ENCODE measurements around the gene GLRX. TPM values are rescaled to one million over a fixed set of nuclear protein-coding genes. Genes with fewer than 3 reads are reported as not detected.

Gene GLRX
- total RNA-seq, 4 donors from 2014 or later, result 67.2 to 173 (median 111) TPM

GRCh38 chr5:95788493-95788892, 34.0 kb downstream of the GLRX start:
- DNase-seq (ENCODE audit: low spot score) (no peak), ATAC-seq (ENCODE audit: low FRiP score) (no peak)
- no peak for TF ChIP-seq CTCF (IDR thresholded peaks at IDR 0.05)

DNA sequence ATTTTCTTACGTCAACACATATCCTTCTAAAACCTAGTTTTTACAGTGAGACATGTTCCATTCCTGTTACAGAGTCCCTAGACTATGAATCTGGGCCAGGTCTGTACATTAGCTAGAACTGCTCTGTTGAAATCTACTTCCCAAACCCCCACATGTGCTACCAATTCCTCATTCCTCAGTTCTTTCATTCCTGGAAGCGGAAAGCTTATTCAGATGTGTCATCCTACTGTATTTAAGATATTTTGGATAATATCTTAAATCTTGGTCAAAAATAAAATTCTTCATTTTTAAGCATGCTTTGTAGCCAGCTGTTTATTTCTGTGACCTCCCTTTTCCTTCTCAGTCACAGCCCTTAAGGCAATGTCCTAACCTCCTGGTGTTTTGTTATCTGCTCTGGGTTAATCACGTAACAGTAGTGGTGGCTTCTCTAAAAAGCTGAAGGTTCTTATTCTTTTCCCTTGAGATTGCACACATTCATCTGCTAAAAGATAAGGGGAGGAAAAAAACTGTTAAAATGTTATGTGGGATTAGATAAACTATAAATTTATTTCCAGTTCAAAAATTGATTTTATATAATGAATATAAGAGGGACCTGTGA, 35.6 kb downstream of the GLRX start:
- ATAC-seq (ENCODE audit: low FRiP score), result no peak
- no peak for TF ChIP-seq CTCF (IDR thresholded peaks at IDR 0.05)
- DNase-seq (ENCODE audit: low spot score), result no peak

- ATAC-seq (ENCODE audit: low FRiP score), result no peak
- TF ChIP-seq CTCF (IDR thresholded peaks at IDR 0.05), result no peak
- DNase-seq (ENCODE audit: low spot score), result no peak
Observed at GRCh38 chr5:95784514-95785302, 37.8 kb downstream of the GLRX start.

GRCh38 chr5:95783661-95784060, 38.9 kb downstream of the GLRX start:
- no peak for DNase-seq (ENCODE audit: low spot score)
- no peak for TF ChIP-seq CTCF (IDR thresholded peaks at IDR 0.05)
- no peak for ATAC-seq (ENCODE audit: low FRiP score)

GRCh38 chr5:95782181-95782580, 40.3 kb downstream of the GLRX start:
- no peak for TF ChIP-seq CTCF (IDR thresholded peaks at IDR 0.05)
- DNase-seq (ENCODE audit: low spot score) (no peak), ATAC-seq (ENCODE audit: low FRiP score) (no peak)

- peak; percentile 93 for ATAC-seq (ENCODE audit: low FRiP score)
- TF ChIP-seq CTCF (IDR thresholded peaks at IDR 0.05), result peak in 1 of 3 donors; percentile 55
Observed at GRCh38 chr5:95781101-95781583, 41.4 kb downstream of the GLRX start.

DNA sequence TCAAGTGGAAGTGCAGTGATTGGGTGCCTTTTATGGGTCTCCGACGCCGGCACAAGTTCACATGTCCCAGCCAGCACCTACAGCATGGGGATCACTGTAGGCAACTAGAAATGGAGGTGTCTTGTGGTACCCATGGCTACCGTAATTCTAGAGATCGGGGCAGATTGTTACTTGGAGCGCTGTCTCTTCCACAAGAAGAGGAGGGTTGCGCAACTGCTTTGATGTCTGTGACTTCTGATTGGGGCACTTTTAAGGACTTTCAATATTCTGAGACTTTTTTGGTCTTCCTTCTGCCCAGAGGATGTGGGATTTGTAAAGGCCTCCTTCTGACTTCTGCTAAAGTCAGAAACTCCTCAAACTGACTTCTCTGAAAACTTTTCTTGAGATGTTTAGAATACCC, 41.9 kb downstream of the GLRX start:
- DNase-seq (ENCODE audit: low spot score), result no peak
- TF ChIP-seq CTCF (IDR thresholded peaks at IDR 0.05), result no peak
- peak; percentile 10 for ATAC-seq (ENCODE audit: low FRiP score)

More at GRCh38 chr5:95781101-95781583, 41.4 kb downstream of the GLRX start:
- DNase-seq (ENCODE audit: low spot score), result peak; percentile 58
